ENCODE measurements around the gene EVI2A. TPM values are rescaled to one million over a fixed set of nuclear protein-coding genes. Genes with fewer than 3 reads are reported as not detected.

Gene EVI2A, protein sequence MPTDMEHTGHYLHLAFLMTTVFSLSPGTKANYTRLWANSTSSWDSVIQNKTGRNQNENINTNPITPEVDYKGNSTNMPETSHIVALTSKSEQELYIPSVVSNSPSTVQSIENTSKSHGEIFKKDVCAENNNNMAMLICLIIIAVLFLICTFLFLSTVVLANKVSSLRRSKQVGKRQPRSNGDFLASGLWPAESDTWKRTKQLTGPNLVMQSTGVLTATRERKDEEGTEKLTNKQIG
- total RNA-seq (2021; ENCODE audit: unreplicated experiment) (not detected), Bru-seq, nascent RNA (not detected), BruChase-seq, experiment 1, labeled RNA remaining after a 6-hour chase (not detected), BruChase-seq, experiment 2, labeled RNA remaining after a 2-hour chase (percentile 12 among the genes with signal in this experiment)
- not detected in 2 replicates for polyA plus RNA-seq (2012)
- long read RNA-seq, result 0 reads

GRCh38 chr17:31321481-31321880 is at the start of gene EVI2A:
TSS of gene EVI2A (minus strand) at chr17:31321622. CDS start at chr17:31319013, 2,609 bp downstream.
- Histone ChIP-seq H3K36me3 (ENCODE audit: control insufficient read depth in 1 of 2, insufficient read depth in 2 of 2, low read length in 2 of 2) (no peaks in the 10 kb centered on the region; a peak in 1 of 4 replicates), H3K27ac (ENCODE audit: low read depth, low read length) (no peak within 1 kb of the TSS), H3K79me2 (ENCODE audit: insufficient read depth, low read length) (no peaks in the 10 kb centered on the region), H3K9me3 (ENCODE audit: control insufficient read depth in 1 of 2, insufficient read depth in 1 of 2, low read depth in 1 of 2, low read length in 2 of 2) (no peaks in the 10 kb centered on the region), H3K9me2 (ENCODE audit: insufficient read depth) (no peaks in the 10 kb centered on the region), H4K20me1 (ENCODE audit: insufficient read depth) (no peaks in the 10 kb centered on the region), H3K4me1 (ENCODE audit: control insufficient read depth in 1 of 2, insufficient read depth in 2 of 2, low read length in 2 of 2) (no peaks in the 10 kb centered on the region), H3K4me2 (ENCODE audit: low read length) (no peak within 1 kb of the TSS), H3K4me3 (replicated peaks in 1 of 2; ENCODE audit: low read depth in 1 of 2, low read length in 2 of 2) (no peak within 1 kb of the TSS), H2AFZ (ENCODE audit: low read depth, low read length, poor library complexity, severe bottlenecking) (no peak within 1 kb of the TSS), H3K27me3 (ENCODE audit: insufficient read depth, low read length) (no peaks in the 10 kb centered on the region), H3K9ac (ENCODE audit: low read length) (no peak within 1 kb of the TSS)
- CTCF ChIA-PET, result no interaction called here
- intact Hi-C loops (cut with micrococcal nuclease), result no loop called here
- ATAC-seq, result no peak
- POLR2A ChIA-PET, result no interaction called here
- no TSS peak for BruUV-seq (replicated peaks)
- RAD21 ChIA-PET (ENCODE audit: low non-redundant PET in 1 of 2, low total read pairs in 2 of 2, uncharacterized antibody in 2 of 2, unreplicated experiment in 2 of 2), result no interaction called here
- no peak for DNase-seq (ENCODE audit: low read depth, low spot score)
- TF ChIP-seq YY1 (IDR thresholded peaks at IDR 0.05; ENCODE audit: extremely low read depth, insufficient replicate concordance, low read depth, low read length), result no peak
- TF ChIP-seq EZH2phosphoT487 (IDR thresholded peaks at IDR 0.05; ENCODE audit: borderline replicate concordance), result no peak
- no peak for TF ChIP-seq ZFX (IDR thresholded peaks at IDR 0.05)
- TF ChIP-seq ZNF274 (IDR thresholded peaks at IDR 0.05; ENCODE audit: low read depth, low read length), result no peak
- TF ChIP-seq SP1 (IDR thresholded peaks at IDR 0.05; ENCODE audit: low read depth), result no peak
- no peak for TF ChIP-seq ELF1 (IDR thresholded peaks at IDR 0.05; ENCODE audit: borderline replicate concordance, low read depth)
- no peak for TF ChIP-seq REST (IDR thresholded peaks at IDR 0.05; ENCODE audit: low read depth)
- no peak for TF ChIP-seq SRF (IDR thresholded peaks at IDR 0.05; ENCODE audit: low read depth)
- TF ChIP-seq POLR2AphosphoS5 (IDR thresholded peaks at IDR 0.05; ENCODE audit: low read depth, low read length), result no peak
- no peak for TF ChIP-seq EZH2 (IDR thresholded peaks at IDR 0.05)
- TF ChIP-seq, protein P1, sequence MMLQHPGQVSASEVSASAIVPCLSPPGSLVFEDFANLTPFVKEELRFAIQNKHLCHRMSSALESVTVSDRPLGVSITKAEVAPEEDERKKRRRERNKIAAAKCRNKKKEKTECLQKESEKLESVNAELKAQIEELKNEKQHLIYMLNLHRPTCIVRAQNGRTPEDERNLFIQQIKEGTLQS (IDR thresholded peaks at IDR 0.05), result no peak
- TF ChIP-seq CBX3 (IDR thresholded peaks at IDR 0.05; ENCODE audit: low read depth), result no peak
- no peak for TF ChIP-seq MAX (IDR thresholded peaks at IDR 0.05)
- no peak for TF ChIP-seq CEBPB (IDR thresholded peaks at IDR 0.05; ENCODE audit: low read depth)
- TF ChIP-seq, protein P2, sequence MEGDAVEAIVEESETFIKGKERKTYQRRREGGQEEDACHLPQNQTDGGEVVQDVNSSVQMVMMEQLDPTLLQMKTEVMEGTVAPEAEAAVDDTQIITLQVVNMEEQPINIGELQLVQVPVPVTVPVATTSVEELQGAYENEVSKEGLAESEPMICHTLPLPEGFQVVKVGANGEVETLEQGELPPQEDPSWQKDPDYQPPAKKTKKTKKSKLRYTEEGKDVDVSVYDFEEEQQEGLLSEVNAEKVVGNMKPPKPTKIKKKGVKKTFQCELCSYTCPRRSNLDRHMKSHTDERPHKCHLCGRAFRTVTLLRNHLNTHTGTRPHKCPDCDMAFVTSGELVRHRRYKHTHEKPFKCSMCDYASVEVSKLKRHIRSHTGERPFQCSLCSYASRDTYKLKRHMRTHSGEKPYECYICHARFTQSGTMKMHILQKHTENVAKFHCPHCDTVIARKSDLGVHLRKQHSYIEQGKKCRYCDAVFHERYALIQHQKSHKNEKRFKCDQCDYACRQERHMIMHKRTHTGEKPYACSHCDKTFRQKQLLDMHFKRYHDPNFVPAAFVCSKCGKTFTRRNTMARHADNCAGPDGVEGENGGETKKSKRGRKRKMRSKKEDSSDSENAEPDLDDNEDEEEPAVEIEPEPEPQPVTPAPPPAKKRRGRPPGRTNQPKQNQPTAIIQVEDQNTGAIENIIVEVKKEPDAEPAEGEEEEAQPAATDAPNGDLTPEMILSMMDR (IDR thresholded peaks at IDR 0.05 in 2 of 3, conservative IDR thresholded peaks at IDR 0.05 in 1 of 3; ENCODE audit: borderline replicate concordance in 1 of 3, insufficient read depth in 1 of 3, low read depth in 2 of 3, low read length in 2 of 3), result no peak
- no peak for TF ChIP-seq JUND (IDR thresholded peaks at IDR 0.05)
- TF ChIP-seq POLR2A (IDR thresholded peaks at IDR 0.05; ENCODE audit: borderline replicate concordance, extremely low read depth, insufficient read depth, insufficient read length), result no peak
- TF ChIP-seq EGR1 (IDR thresholded peaks at IDR 0.05; ENCODE audit: low read depth), result no peak
- TF ChIP-seq TCF7L2 (IDR thresholded peaks at IDR 0.05; ENCODE audit: borderline replicate concordance, extremely low read depth, insufficient read depth, insufficient read length), result no peak
- no peak for TF ChIP-seq SIN3A (IDR thresholded peaks at IDR 0.05; ENCODE audit: low read depth)
